Measurements from ENCODE around the gene CMTM2. TPM values are rescaled to one million over a fixed set of nuclear protein-coding genes. Genes with fewer than 3 reads are reported as not detected.
A peak's percentile ranks its signal among the peaks of the same experiment; 100 is the strongest.

Gene CMTM2
- total and polyA plus RNA-seq, 9 of the 15 experiments (the other 6 are each of a cell fraction or from before 2014, with no cell fraction given), result not detected

DNA sequence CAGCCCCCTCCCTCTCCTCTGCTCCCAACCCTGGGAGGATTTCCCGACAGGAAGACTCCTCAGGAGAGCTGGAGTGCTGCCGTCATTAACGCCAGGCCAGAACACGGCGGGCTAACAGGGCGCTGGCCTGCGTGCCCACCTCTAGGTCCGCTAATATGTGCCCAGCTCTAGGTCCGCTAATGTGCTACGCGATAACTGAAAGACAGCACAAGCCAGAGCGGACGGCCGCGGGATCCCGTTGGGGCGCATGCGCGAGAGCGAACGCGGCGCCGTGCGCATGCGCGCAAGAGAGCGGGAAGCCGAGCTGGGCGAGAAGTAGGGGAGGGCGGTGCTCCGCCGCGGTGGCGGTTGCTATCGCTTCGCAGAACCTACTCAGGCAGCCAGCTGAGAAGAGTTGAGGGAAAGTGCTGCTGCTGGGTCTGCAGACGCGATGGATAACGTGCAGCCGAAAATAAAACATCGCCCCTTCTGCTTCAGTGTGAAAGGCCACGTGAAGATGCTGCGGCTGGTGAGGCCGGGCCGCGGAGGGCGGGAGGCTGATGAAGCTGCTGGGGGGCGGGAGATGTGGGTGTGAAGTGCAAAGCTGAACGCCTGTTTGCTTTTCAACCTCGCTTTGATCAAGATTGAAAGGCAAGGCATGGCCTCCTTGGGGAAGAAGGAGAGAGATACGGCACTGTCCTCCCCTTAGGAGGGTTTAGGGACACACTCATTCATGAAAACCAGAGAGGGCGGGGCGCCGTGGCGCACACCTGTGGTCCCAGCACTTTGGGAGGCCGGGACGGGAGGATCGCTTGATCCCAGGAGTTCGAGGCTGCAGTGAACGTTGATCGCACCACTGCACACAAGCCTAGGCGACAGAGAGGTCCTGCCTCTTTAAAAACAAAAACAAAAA is 26.7 kb upstream of the CMTM2 start, which contains the start of gene CKLF (continued):
- TF ChIP-seq, protein P1, sequence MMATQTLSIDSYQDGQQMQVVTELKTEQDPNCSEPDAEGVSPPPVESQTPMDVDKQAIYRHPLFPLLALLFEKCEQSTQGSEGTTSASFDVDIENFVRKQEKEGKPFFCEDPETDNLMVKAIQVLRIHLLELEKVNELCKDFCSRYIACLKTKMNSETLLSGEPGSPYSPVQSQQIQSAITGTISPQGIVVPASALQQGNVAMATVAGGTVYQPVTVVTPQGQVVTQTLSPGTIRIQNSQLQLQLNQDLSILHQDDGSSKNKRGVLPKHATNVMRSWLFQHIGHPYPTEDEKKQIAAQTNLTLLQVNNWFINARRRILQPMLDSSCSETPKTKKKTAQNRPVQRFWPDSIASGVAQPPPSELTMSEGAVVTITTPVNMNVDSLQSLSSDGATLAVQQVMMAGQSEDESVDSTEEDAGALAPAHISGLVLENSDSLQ (IDR thresholded peaks at IDR 0.05), result no peak; the same call in none of the 2 replicates
- no peak for TF ChIP-seq NFYB (IDR thresholded peaks at IDR 0.05; ENCODE audit: extremely low read depth, insufficient read length)
- TF ChIP-seq, protein P2, sequence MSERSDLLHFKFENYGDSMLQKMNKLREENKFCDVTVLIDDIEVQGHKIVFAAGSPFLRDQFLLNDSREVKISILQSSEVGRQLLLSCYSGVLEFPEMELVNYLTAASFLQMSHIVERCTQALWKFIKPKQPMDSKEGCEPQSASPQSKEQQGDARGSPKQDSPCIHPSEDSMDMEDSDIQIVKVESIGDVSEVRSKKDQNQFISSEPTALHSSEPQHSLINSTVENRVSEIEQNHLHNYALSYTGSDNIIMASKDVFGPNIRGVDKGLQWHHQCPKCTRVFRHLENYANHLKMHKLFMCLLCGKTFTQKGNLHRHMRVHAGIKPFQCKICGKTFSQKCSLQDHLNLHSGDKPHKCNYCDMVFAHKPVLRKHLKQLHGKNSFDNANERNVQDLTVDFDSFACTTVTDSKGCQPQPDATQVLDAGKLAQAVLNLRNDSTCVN (CRISPR knock-in tag; IDR thresholded peaks at IDR 0.05), result peak; percentile 25; the same call in 1 of the 2 replicates
- TF ChIP-seq NFIC (IDR thresholded peaks at IDR 0.05), result peak; percentile 47; the same call in 1 of the 2 replicates
- peak; percentile 77 for TF ChIP-seq TBP (optimal IDR thresholded peaks at IDR 0.05; ENCODE audit: low read depth, low read length)
- no peak for TF ChIP-seq ZC3H4 (CRISPR knock-in tag; IDR thresholded peaks at IDR 0.05; ENCODE audit: borderline replicate concordance)
- TF ChIP-seq, protein P3, sequence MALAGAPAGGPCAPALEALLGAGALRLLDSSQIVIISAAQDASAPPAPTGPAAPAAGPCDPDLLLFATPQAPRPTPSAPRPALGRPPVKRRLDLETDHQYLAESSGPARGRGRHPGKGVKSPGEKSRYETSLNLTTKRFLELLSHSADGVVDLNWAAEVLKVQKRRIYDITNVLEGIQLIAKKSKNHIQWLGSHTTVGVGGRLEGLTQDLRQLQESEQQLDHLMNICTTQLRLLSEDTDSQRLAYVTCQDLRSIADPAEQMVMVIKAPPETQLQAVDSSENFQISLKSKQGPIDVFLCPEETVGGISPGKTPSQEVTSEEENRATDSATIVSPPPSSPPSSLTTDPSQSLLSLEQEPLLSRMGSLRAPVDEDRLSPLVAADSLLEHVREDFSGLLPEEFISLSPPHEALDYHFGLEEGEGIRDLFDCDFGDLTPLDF (CRISPR knock-in tag; IDR thresholded peaks at IDR 0.05), result peak; percentile 92; the same call in 1 of the 2 replicates
- TF ChIP-seq ZNF436 (CRISPR knock-in tag; IDR thresholded peaks at IDR 0.05), result no peak
- peak; percentile 22 to 84; a peak in 1 of 4 replicates for TF ChIP-seq TEAD1 (CRISPR knock-in tag; IDR thresholded peaks at IDR 0.05)
- TF ChIP-seq ZNF134 (CRISPR knock-in tag; conservative IDR thresholded peaks at IDR 0.05), result 0 out of 2 replicates have a peak, but pooled peaks have one; percentile 48
- TF ChIP-seq NCOA1 (IDR thresholded peaks at IDR 0.05; ENCODE audit: low read depth), result peak; percentile 33; the same call in 1 of the 2 replicates
- TF ChIP-seq PHTF2 (CRISPR knock-in tag; IDR thresholded peaks at IDR 0.05), result no peak
- TF ChIP-seq, protein P4, sequence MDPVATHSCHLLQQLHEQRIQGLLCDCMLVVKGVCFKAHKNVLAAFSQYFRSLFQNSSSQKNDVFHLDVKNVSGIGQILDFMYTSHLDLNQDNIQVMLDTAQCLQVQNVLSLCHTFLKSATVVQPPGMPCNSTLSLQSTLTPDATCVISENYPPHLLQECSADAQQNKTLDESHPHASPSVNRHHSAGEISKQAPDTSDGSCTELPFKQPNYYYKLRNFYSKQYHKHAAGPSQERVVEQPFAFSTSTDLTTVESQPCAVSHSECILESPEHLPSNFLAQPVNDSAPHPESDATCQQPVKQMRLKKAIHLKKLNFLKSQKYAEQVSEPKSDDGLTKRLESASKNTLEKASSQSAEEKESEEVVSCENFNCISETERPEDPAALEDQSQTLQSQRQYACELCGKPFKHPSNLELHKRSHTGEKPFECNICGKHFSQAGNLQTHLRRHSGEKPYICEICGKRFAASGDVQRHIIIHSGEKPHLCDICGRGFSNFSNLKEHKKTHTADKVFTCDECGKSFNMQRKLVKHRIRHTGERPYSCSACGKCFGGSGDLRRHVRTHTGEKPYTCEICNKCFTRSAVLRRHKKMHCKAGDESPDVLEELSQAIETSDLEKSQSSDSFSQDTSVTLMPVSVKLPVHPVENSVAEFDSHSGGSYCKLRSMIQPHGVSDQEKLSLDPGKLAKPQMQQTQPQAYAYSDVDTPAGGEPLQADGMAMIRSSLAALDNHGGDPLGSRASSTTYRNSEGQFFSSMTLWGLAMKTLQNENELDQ (CRISPR knock-in tag; IDR thresholded peaks at IDR 0.05; ENCODE audit: borderline replicate concordance), result peak; percentile 83; the same call in 1 of the 2 replicates
- TF ChIP-seq RBM25 (IDR thresholded peaks at IDR 0.05; ENCODE audit: low read depth, low read length, severe bottlenecking), result no peak
- TF ChIP-seq, protein P5, sequence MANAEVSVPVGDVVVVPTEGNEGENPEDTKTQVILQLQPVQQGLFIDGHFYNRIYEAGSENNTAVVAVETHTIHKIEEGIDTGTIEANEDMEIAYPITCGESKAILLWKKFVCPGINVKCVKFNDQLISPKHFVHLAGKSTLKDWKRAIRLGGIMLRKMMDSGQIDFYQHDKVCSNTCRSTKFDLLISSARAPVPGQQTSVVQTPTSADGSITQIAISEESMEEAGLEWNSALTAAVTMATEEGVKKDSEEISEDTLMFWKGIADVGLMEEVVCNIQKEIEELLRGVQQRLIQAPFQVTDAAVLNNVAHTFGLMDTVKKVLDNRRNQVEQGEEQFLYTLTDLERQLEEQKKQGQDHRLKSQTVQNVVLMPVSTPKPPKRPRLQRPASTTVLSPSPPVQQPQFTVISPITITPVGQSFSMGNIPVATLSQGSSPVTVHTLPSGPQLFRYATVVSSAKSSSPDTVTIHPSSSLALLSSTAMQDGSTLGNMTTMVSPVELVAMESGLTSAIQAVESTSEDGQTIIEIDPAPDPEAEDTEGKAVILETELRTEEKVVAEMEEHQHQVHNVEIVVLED (CRISPR knock-in tag; IDR thresholded peaks at IDR 0.05), result peak; percentile 66
- TF ChIP-seq CC2D1A (IDR thresholded peaks at IDR 0.05), result no peak
- TF ChIP-seq KLF10 (CRISPR knock-in tag; IDR thresholded peaks at IDR 0.05), result no peak
- peak; percentile 67; the same call in 1 of the 2 replicates for TF ChIP-seq ATF7 (IDR thresholded peaks at IDR 0.05)
- TF ChIP-seq ZNF253 (CRISPR knock-in tag; conservative IDR thresholded peaks at IDR 0.05), result no peak
- TF ChIP-seq KDM4B (IDR thresholded peaks at IDR 0.05; ENCODE audit: borderline replicate concordance in 2 of 2, low read depth in 1 of 2), result no peak

Data from K562 (cell line).